GM23338 (cell line): Measurements from ENCODE around the gene STK31. TPM values are rescaled to one million over a fixed set of nuclear protein-coding genes. Genes with fewer than 3 reads are reported as not detected.
A peak's percentile ranks its signal among the peaks of the same experiment; 100 is the strongest.

Experiments used
- ATAC-seq: fragments of 200-7000 bp; cut with Tn5 transposase; 3 replicates; pipeline ENCODE4 v1.9.1; 2020
- DNase-seq: peaks from one replicate; pipeline ENCODE4 v3.0.0-alpha.2; 2015; ENCODE audit warnings: low spot score
- H2AFZ ChIP-seq: fragments of 200-600 bp; sonication (generic); 2 replicates; pipeline ENCODE4 v1.8.0; 2016; ENCODE audit warnings: antibody characterized with exemption, mild to moderate bottlenecking, moderate library complexity
- H3F3A ChIP-seq: fragments of 200-600 bp; sonication (generic); replicated peaks from 2 replicates; pipeline ENCODE4 v1.8.0; 2017; ENCODE audit warnings: antibody characterized with exemption, mixed run types, low read depth
- H3K27ac ChIP-seq: fragments of 200-600 bp; sonication (generic); 2 replicates; pipeline ENCODE4 v1.6.1; 2016; ENCODE audit warnings: low read depth
- H3K27me3 ChIP-seq: fragments of 200-600 bp; sonication (generic); 2 replicates; pipeline ENCODE4 v1.8.0; 2016; ENCODE audit warnings: mild to moderate bottlenecking, mixed run types, moderate library complexity; ENCODE audit not compliant: insufficient read depth
- H3K36me3 ChIP-seq: fragments of 200-600 bp; sonication (generic); 2 replicates; pipeline ENCODE4 v1.8.0; 2016; ENCODE audit warnings: mild to moderate bottlenecking; ENCODE audit not compliant: insufficient read depth
- H3K4me1 ChIP-seq: fragments of 200-600 bp; sonication (generic); 2 replicates; pipeline ENCODE4 v1.8.0; 2016; ENCODE audit warnings: mild to moderate bottlenecking, moderate library complexity; ENCODE audit not compliant: insufficient read depth
- H3K4me2 ChIP-seq: fragments of 200-600 bp; sonication (generic); 2 replicates; pipeline ENCODE4 v1.7.1; 2017; ENCODE audit warnings: mixed run types
- H3K4me3 ChIP-seq: fragments of 200-600 bp; sonication (generic); 2 replicates; pipeline ENCODE4 v1.6.1; 2016; ENCODE audit warnings: mixed run types
- H3K79me2 ChIP-seq: fragments of 200-600 bp; sonication (generic); replicated peaks from 2 replicates; pipeline ENCODE4 v1.8.0; 2017; ENCODE audit warnings: mild to moderate bottlenecking; ENCODE audit not compliant: insufficient read depth
- H3K9me2 ChIP-seq: fragments of 200-600 bp; sonication (generic); 2 replicates; pipeline ENCODE4 v1.8.0; 2017; ENCODE audit not compliant: insufficient read depth
- H4K20me1 ChIP-seq: fragments of 200-600 bp; sonication (generic); replicated peaks from 2 replicates; pipeline ENCODE4 v1.8.0; 2017; ENCODE audit warnings: mild to moderate bottlenecking; ENCODE audit not compliant: insufficient read depth
- H3K27ac Mint-ChIP-seq: 2 replicates; pipeline ENCODE4 v1.8.0; 2020; ENCODE audit warnings: inconsistent platforms, mild to moderate bottlenecking, moderate library complexity, mixed read lengths
- H3K27me3 Mint-ChIP-seq: 3 replicates; pipeline ENCODE4 v1.8.0; 2022; ENCODE audit warnings: low read depth, mild to moderate bottlenecking, moderate library complexity, mixed read lengths, inconsistent platforms; ENCODE audit not compliant: insufficient read depth, poor library complexity
- H3K36me3 Mint-ChIP-seq: 3 replicates; pipeline ENCODE4 v1.8.0; 2021; ENCODE audit warnings: low read depth, mild to moderate bottlenecking, inconsistent platforms, moderate library complexity, mixed read lengths
- H3K4me1 Mint-ChIP-seq: 3 replicates; pipeline ENCODE4 v1.8.0; 2020; ENCODE audit warnings: mild to moderate bottlenecking, inconsistent platforms, mixed read lengths
- H3K4me3 Mint-ChIP-seq: 3 replicates; pipeline ENCODE4 v1.8.0; 2021; ENCODE audit warnings: moderate library complexity, mild to moderate bottlenecking, inconsistent platforms, mixed read lengths
- H3K9me3 Mint-ChIP-seq: 3 replicates; pipeline ENCODE4 v1.8.0; 2020; ENCODE audit warnings: moderate library complexity, mild to moderate bottlenecking, inconsistent platforms, mixed read lengths
- ETS1 ChIP-seq: IDR thresholded peaks from 2 replicates; pipeline ENCODE4 v1.6.1; 2016; ENCODE audit warnings: antibody characterized with exemption
- EZH2 ChIP-seq: fragments of 200-600 bp; sonication (generic); IDR thresholded peaks from one replicate; pipeline ENCODE4 v1.8.0; 2017; ENCODE audit warnings: antibody characterized with exemption, mild to moderate bottlenecking, low read depth; ENCODE audit not compliant: unreplicated experiment
- JUNB ChIP-seq: IDR thresholded peaks from one replicate; pipeline ENCODE4 v1.6.1; 2016; ENCODE audit warnings: antibody characterized with exemption; ENCODE audit not compliant: unreplicated experiment
- ZNF462 ChIP-seq: fragments of 250-450 bp; sonication (Bioruptor Pico); IDR thresholded peaks from 2 replicates; pipeline ENCODE4 v1.5.0; 2020; ENCODE audit warnings: mild to moderate bottlenecking, moderate library complexity
- polyA plus RNA-seq: library from polyadenylated mRNA; unstranded; fragments of >200 nt; fragmentation: Nextera tagmentation; extraction: Ambion mirVana; gene quantifications from 2 replicates; pipeline ENCODE4 v1.2.1, GENCODE V29; 2016
- total RNA-seq: library from RNA; depleted of rRNA; stranded (reverse); fragments of >200 nt; shearing (Covaris generic); gene quantifications from 2 replicates; pipeline ENCODE4 v1.2.3, GENCODE V29; 2014
- TF ChIP-seq, protein P1 (sequence below), 2 experiments: fragments of 200-600 bp in 1 of 2; sonication (generic) in 1 of 2; conservative IDR thresholded peaks; 2 replicates each; pipeline versions ENCODE4 v1.5.1 to v1.6.1; 2016 to 2017; ENCODE audit warnings: antibody characterized with exemption in 2 of 2, low read depth in 2 of 2, mild to moderate bottlenecking in 2 of 2, moderate library complexity in 1 of 2
- TF ChIP-seq, protein P2 (sequence below): IDR thresholded peaks from one replicate; pipeline ENCODE4 v1.6.1; 2018; ENCODE audit warnings: antibody characterized with exemption; ENCODE audit not compliant: unreplicated experiment

Gene STK31
- total and polyA plus RNA-seq, 2 experiments from 2014 or later = 0.31 to 0.55 TPM

- Histone ChIP-seq H3K79me2 (no peaks in the 10 kb centered on the region), H3K4me3 (no peak overlapping the region), H3K27me3 (no peaks in the 10 kb centered on the region), H3K9me2 (peaks cover 14% of the 10 kb centered on the region; the same call in 1 of the 2 replicates), H3F3A (no peaks in the 10 kb centered on the region), H3K36me3 (peaks cover 8% of the 10 kb centered on the region; the same call in 1 of the 2 replicates), H2AFZ (no peak overlapping the region), H4K20me1 (no peaks in the 10 kb centered on the region), H3K4me2 (peak overlapping the region; percentile 16), H3K27ac (peak overlapping the region; percentile 81), H3K4me1 (peaks cover 18% of the 10 kb centered on the region)
- H3K27me3 Mint-ChIP-seq = peaks cover 6% of the 10 kb centered on the region
- H3K4me1 Mint-ChIP-seq = peaks cover 25% of the 10 kb centered on the region
- H3K36me3 Mint-ChIP-seq = peaks cover 24% of the 10 kb centered on the region
- peak overlapping the region; percentile 17; the same call in 1 of the 3 replicates for H3K4me3 Mint-ChIP-seq
- DNase-seq (peak; percentile 78), ATAC-seq (peak; percentile 89)
- H3K27ac Mint-ChIP-seq = peak overlapping the region; percentile 94
- H3K9me3 Mint-ChIP-seq = peaks cover 32% of the 10 kb centered on the region
- TF ChIP-seq, protein P1, sequence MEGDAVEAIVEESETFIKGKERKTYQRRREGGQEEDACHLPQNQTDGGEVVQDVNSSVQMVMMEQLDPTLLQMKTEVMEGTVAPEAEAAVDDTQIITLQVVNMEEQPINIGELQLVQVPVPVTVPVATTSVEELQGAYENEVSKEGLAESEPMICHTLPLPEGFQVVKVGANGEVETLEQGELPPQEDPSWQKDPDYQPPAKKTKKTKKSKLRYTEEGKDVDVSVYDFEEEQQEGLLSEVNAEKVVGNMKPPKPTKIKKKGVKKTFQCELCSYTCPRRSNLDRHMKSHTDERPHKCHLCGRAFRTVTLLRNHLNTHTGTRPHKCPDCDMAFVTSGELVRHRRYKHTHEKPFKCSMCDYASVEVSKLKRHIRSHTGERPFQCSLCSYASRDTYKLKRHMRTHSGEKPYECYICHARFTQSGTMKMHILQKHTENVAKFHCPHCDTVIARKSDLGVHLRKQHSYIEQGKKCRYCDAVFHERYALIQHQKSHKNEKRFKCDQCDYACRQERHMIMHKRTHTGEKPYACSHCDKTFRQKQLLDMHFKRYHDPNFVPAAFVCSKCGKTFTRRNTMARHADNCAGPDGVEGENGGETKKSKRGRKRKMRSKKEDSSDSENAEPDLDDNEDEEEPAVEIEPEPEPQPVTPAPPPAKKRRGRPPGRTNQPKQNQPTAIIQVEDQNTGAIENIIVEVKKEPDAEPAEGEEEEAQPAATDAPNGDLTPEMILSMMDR (conservative IDR thresholded peaks at IDR 0.05; ENCODE audit: low read depth in 2 of 2) = peak in 1 of 2 experiments; percentile 27; a peak in 1 of 4 replicates
- TF ChIP-seq EZH2 = no peak
Measured at GRCh38 chr7:23662124-23662983, 47.7 kb upstream of the STK31 start.

DNA sequence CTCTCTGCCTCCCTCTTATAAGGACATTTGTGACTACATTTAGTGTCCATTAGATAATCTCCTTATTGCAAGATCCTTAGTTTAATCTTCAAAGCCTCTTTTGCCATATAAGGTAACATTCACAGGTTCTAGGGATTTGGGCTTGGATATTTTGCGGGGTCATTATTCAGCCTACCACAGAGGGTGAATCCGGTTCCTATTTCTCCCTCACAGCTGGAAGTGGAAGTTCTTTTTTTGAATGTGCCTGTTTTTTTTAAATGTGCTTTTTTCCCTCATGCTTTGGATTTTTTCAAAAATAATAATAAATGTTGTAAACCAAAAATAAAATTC lies 47.1 kb upstream of the STK31 start:
- Histone ChIP-seq H3K36me3 (peaks cover 8% of the 10 kb centered on the region; the same call in 1 of the 2 replicates), H3K27me3 (no peaks in the 10 kb centered on the region), H3K4me3 (no peak overlapping the region), H3K4me2 (no peak overlapping the region), H4K20me1 (no peaks in the 10 kb centered on the region), H3K4me1 (peaks cover 18% of the 10 kb centered on the region), H3K9me2 (peaks cover 14% of the 10 kb centered on the region; the same call in 1 of the 2 replicates), H2AFZ (no peak overlapping the region), H3K27ac (peak overlapping the region; percentile 81), H3K79me2 (no peaks in the 10 kb centered on the region), H3F3A (no peaks in the 10 kb centered on the region)
- peaks cover 24% of the 10 kb centered on the region for H3K36me3 Mint-ChIP-seq
- peaks cover 32% of the 10 kb centered on the region for H3K9me3 Mint-ChIP-seq
- peaks cover 6% of the 10 kb centered on the region for H3K27me3 Mint-ChIP-seq
- ATAC-seq (peak; percentile 57), DNase-seq (no peak)
- peak overlapping the region; percentile 94 for H3K27ac Mint-ChIP-seq
- H3K4me3 Mint-ChIP-seq = peak overlapping the region; percentile 17; the same call in 1 of the 3 replicates
- peaks cover 25% of the 10 kb centered on the region for H3K4me1 Mint-ChIP-seq
- TF ChIP-seq JUNB = no peak
- TF ChIP-seq, protein P2, sequence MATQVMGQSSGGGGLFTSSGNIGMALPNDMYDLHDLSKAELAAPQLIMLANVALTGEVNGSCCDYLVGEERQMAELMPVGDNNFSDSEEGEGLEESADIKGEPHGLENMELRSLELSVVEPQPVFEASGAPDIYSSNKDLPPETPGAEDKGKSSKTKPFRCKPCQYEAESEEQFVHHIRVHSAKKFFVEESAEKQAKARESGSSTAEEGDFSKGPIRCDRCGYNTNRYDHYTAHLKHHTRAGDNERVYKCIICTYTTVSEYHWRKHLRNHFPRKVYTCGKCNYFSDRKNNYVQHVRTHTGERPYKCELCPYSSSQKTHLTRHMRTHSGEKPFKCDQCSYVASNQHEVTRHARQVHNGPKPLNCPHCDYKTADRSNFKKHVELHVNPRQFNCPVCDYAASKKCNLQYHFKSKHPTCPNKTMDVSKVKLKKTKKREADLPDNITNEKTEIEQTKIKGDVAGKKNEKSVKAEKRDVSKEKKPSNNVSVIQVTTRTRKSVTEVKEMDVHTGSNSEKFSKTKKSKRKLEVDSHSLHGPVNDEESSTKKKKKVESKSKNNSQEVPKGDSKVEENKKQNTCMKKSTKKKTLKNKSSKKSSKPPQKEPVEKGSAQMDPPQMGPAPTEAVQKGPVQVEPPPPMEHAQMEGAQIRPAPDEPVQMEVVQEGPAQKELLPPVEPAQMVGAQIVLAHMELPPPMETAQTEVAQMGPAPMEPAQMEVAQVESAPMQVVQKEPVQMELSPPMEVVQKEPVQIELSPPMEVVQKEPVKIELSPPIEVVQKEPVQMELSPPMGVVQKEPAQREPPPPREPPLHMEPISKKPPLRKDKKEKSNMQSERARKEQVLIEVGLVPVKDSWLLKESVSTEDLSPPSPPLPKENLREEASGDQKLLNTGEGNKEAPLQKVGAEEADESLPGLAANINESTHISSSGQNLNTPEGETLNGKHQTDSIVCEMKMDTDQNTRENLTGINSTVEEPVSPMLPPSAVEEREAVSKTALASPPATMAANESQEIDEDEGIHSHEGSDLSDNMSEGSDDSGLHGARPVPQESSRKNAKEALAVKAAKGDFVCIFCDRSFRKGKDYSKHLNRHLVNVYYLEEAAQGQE = no peak
- no peak for TF ChIP-seq EZH2
- TF ChIP-seq ETS1 = no peak
- no peak for TF ChIP-seq ZNF462 (CRISPR knock-in tag)
